Measurements from ENCODE around the gene ZNF367.

Gene ZNF367

GRCh38 chr9:96417051-96417586, 1.1 kb downstream of the ZNF367 start:
- peak overlapping the region; percentile 79 for H3K4me3 ChIP-seq (ENCODE audit: severe bottlenecking)
- H3K9me3 ChIP-seq (ENCODE audit: severe bottlenecking): no peaks in the 10 kb centered on the region
- H3K27ac ChIP-seq (ENCODE audit: poor library complexity, severe bottlenecking): peak overlapping the region; percentile 91
- H3K36me3 ChIP-seq (ENCODE audit: low read depth): peaks cover 24% of the 10 kb centered on the region
- ATAC-seq (ENCODE audit: low read depth) (no peak; the same call in 2 of the 3 replicates), DNase-seq (ENCODE audit: low spot score) (peak; percentile 88)
- peaks cover 18% of the 10 kb centered on the region for H3K4me1 ChIP-seq (ENCODE audit: insufficient read depth, poor library complexity, severe bottlenecking)
- no peaks in the 10 kb centered on the region for H3K27me3 ChIP-seq (ENCODE audit: insufficient read depth, poor library complexity, severe bottlenecking)
- TF ChIP-seq CTCF (IDR thresholded peaks at IDR 0.05; ENCODE audit: poor library complexity, severe bottlenecking): no peak

- H3K4me3 ChIP-seq (ENCODE audit: severe bottlenecking): no peak overlapping the region
- no peak overlapping the region for H3K27ac ChIP-seq (ENCODE audit: poor library complexity, severe bottlenecking)
- no peaks in the 10 kb centered on the region for H3K4me1 ChIP-seq (ENCODE audit: insufficient read depth, poor library complexity, severe bottlenecking)
- no peak for ATAC-seq (ENCODE audit: low read depth)
- no peak for TF ChIP-seq CTCF (IDR thresholded peaks at IDR 0.05; ENCODE audit: poor library complexity, severe bottlenecking)
- H3K36me3 ChIP-seq (ENCODE audit: low read depth): peaks cover 38% of the 10 kb centered on the region
- no peak for DNase-seq (ENCODE audit: low spot score)
- no peaks in the 10 kb centered on the region for H3K27me3 ChIP-seq (ENCODE audit: insufficient read depth, poor library complexity, severe bottlenecking)
- no peaks in the 10 kb centered on the region for H3K9me3 ChIP-seq (ENCODE audit: severe bottlenecking)
These were observed 4.6 kb downstream of the ZNF367 start for GRCh38 chr9:96413302-96414221.

- no peak overlapping the region for H3K27ac ChIP-seq (ENCODE audit: poor library complexity, severe bottlenecking)
- no peaks in the 10 kb centered on the region for H3K4me1 ChIP-seq (ENCODE audit: insufficient read depth, poor library complexity, severe bottlenecking)
- no peaks in the 10 kb centered on the region for H3K27me3 ChIP-seq (ENCODE audit: insufficient read depth, poor library complexity, severe bottlenecking)
- no peak for DNase-seq (ENCODE audit: low spot score)
- peaks cover 51% of the 10 kb centered on the region for H3K36me3 ChIP-seq (ENCODE audit: low read depth)
- H3K9me3 ChIP-seq (ENCODE audit: severe bottlenecking): no peaks in the 10 kb centered on the region
- H3K4me3 ChIP-seq (ENCODE audit: severe bottlenecking): no peak overlapping the region
- TF ChIP-seq CTCF (IDR thresholded peaks at IDR 0.05; ENCODE audit: poor library complexity, severe bottlenecking): no peak
- no peak for ATAC-seq (ENCODE audit: low read depth)
These were observed 5.8 kb downstream of the ZNF367 start for GRCh38 chr9:96412174-96412913.

GRCh38 chr9:96411129-96411838, 6.9 kb downstream of the ZNF367 start:
- DNase-seq (ENCODE audit: low spot score): no peak
- Histone ChIP-seq H3K27ac (ENCODE audit: poor library complexity, severe bottlenecking) (no peak overlapping the region), H3K4me1 (ENCODE audit: insufficient read depth, poor library complexity, severe bottlenecking) (no peaks in the 10 kb centered on the region), H3K9me3 (ENCODE audit: severe bottlenecking) (no peaks in the 10 kb centered on the region), H3K4me3 (ENCODE audit: severe bottlenecking) (no peak overlapping the region), H3K27me3 (ENCODE audit: insufficient read depth, poor library complexity, severe bottlenecking) (no peaks in the 10 kb centered on the region), H3K36me3 (ENCODE audit: low read depth) (peaks cover 49% of the 10 kb centered on the region)
- no peak for TF ChIP-seq CTCF (IDR thresholded peaks at IDR 0.05; ENCODE audit: poor library complexity, severe bottlenecking)
- no peak for ATAC-seq (ENCODE audit: low read depth)

All from RWPE2 (cell line).